ENCODE data around the gene TNFRSF14. TPM values are rescaled to one million over a fixed set of nuclear protein-coding genes. Genes with fewer than 3 reads are reported as not detected.
"Not testable (repeated sequence)": the region's sequence is repeated elsewhere in the genome, so short reads cannot be mapped to it uniquely, and the experiment has no call there.

TNFRSF14 gene
- total RNA-seq, 1 experiment from 2014 or later: not detected

GRCh38 chr1:2550309-2550861, 5.8 kb upstream of the TNFRSF14 start:
- peaks cover 32% of the 10 kb centered on the region for H3K27me3 ChIP-seq
- DNase-seq; H3K36me3 ChIP-seq; H3K4me1 ChIP-seq; H3K27ac ChIP-seq; H3K4me3 ChIP-seq; H3K9me3 ChIP-seq (replicated peaks): not testable (repeated sequence)

- not testable (repeated sequence) for H3K27ac ChIP-seq; DNase-seq; H3K9me3 ChIP-seq (replicated peaks); H3K4me1 ChIP-seq; H3K36me3 ChIP-seq; H3K4me3 ChIP-seq
- peaks cover 44% of the 10 kb centered on the region for H3K27me3 ChIP-seq
These were observed 4.6 kb upstream of the TNFRSF14 start for GRCh38 chr1:2551544-2551943.

GRCh38 chr1:2552189-2552588, 4.0 kb upstream of the TNFRSF14 start:
- no peaks in the 10 kb centered on the region for H3K36me3 ChIP-seq
- no peaks in the 10 kb centered on the region for H3K4me1 ChIP-seq
- DNase-seq: no peak
- no peak overlapping the region for H3K27ac ChIP-seq
- peaks cover 48% of the 10 kb centered on the region for H3K27me3 ChIP-seq
- H3K9me3 ChIP-seq (replicated peaks): no peaks in the 10 kb centered on the region
- no peak overlapping the region for H3K4me3 ChIP-seq

GRCh38 chr1:2553076-2553475, 3.1 kb upstream of the TNFRSF14 start:
- H3K4me1 ChIP-seq; H3K4me3 ChIP-seq; H3K9me3 ChIP-seq (replicated peaks); H3K27ac ChIP-seq; H3K36me3 ChIP-seq; DNase-seq: not testable (repeated sequence)
- peaks cover 55% of the 10 kb centered on the region for H3K27me3 ChIP-seq

- Histone ChIP-seq H3K4me3 (no peak overlapping the region), H3K27ac (no peak overlapping the region), H3K36me3 (no peaks in the 10 kb centered on the region), H3K27me3 (peaks cover 61% of the 10 kb centered on the region), H3K4me1 (no peaks in the 10 kb centered on the region), H3K9me3 (replicated peaks) (no peaks in the 10 kb centered on the region)
- no peak for DNase-seq
These were observed 2.1 kb upstream of the TNFRSF14 start for GRCh38 chr1:2553871-2554620.

- no peaks in the 10 kb centered on the region for H3K4me1 ChIP-seq
These were observed 1.4 kb upstream of the TNFRSF14 start for GRCh38 chr1:2554621-2555387.

GRCh38 chr1:2555634-2556276, 416 bp upstream of the TNFRSF14 start:
- Histone ChIP-seq H3K27ac (no peak overlapping the region), H3K4me3 (0 out of 2 replicates have a peak overlapping the region, but pooled peaks have one; percentile 7), H3K9me3 (replicated peaks) (no peaks in the 10 kb centered on the region), H3K4me1 (no peaks in the 10 kb centered on the region), H3K27me3 (peaks cover 66% of the 10 kb centered on the region), H3K36me3 (no peaks in the 10 kb centered on the region)
- DNase-seq: no peak

More at GRCh38 chr1:2554621-2555387, 1.4 kb upstream of the TNFRSF14 start:
- Histone ChIP-seq H3K27me3 (peaks cover 61% of the 10 kb centered on the region), H3K4me3 (no peak overlapping the region), H3K27ac (no peak overlapping the region), H3K9me3 (replicated peaks) (no peaks in the 10 kb centered on the region), H3K36me3 (no peaks in the 10 kb centered on the region)
- DNase-seq: no peak

- Histone ChIP-seq H3K27me3 (peaks cover 75% of the 10 kb centered on the region), H3K9me3 (replicated peaks) (no peaks in the 10 kb centered on the region), H3K4me1 (no peaks in the 10 kb centered on the region), H3K27ac (no peak overlapping the region), H3K4me3 (peak overlapping the region; percentile 7; the same call in 1 of the 2 replicates), H3K36me3 (no peaks in the 10 kb centered on the region)
- DNase-seq: no peak
These were observed 709 bp downstream of the TNFRSF14 start for GRCh38 chr1:2556678-2557481.

GRCh38 chr1:2557482-2558400, 1.6 kb downstream of the TNFRSF14 start:
- Histone ChIP-seq H3K36me3 (no peaks in the 10 kb centered on the region), H3K4me3 (no peak overlapping the region)

GRCh38 chr1:2558420-2558819, 2.2 kb downstream of the TNFRSF14 start:
- no peaks in the 10 kb centered on the region for H3K9me3 ChIP-seq (replicated peaks)
- no peak for DNase-seq

More at GRCh38 chr1:2557482-2558400, 1.6 kb downstream of the TNFRSF14 start:
- Histone ChIP-seq H3K4me1 (no peaks in the 10 kb centered on the region), H3K27ac (no peak overlapping the region), H3K27me3 (peaks cover 79% of the 10 kb centered on the region), H3K9me3 (replicated peaks) (no peaks in the 10 kb centered on the region)
- DNase-seq: no peak

GRCh38 chr1:2558861-2559260, 2.7 kb downstream of the TNFRSF14 start:
- Histone ChIP-seq H3K4me1 (no peaks in the 10 kb centered on the region; the same call in 1 of the 2 replicates), H3K9me3 (replicated peaks) (no peaks in the 10 kb centered on the region), H3K36me3 (no peaks in the 10 kb centered on the region), H3K27me3 (peaks cover 88% of the 10 kb centered on the region), H3K4me3 (no peak overlapping the region), H3K27ac (no peak overlapping the region)
- no peak for DNase-seq

More at GRCh38 chr1:2558420-2558819, 2.2 kb downstream of the TNFRSF14 start:
- H3K36me3 ChIP-seq: no peaks in the 10 kb centered on the region
- H3K4me1 ChIP-seq: no peaks in the 10 kb centered on the region; the same call in 1 of the 2 replicates
- no peak overlapping the region for H3K27ac ChIP-seq
- no peak overlapping the region for H3K4me3 ChIP-seq
- H3K27me3 ChIP-seq: peaks cover 86% of the 10 kb centered on the region

- DNase-seq: no peak
- H3K27ac ChIP-seq: no peak overlapping the region
- H3K36me3 ChIP-seq: no peaks in the 10 kb centered on the region
- no peaks in the 10 kb centered on the region; the same call in 1 of the 2 replicates for H3K4me1 ChIP-seq
- peaks cover 91% of the 10 kb centered on the region for H3K27me3 ChIP-seq
- no peaks in the 10 kb centered on the region for H3K9me3 ChIP-seq (replicated peaks)
- no peak overlapping the region for H3K4me3 ChIP-seq
These were observed 3.5 kb downstream of the TNFRSF14 start for GRCh38 chr1:2559509-2560298.

Measured in SJCRH30 (cell line).